Ovary (tissue), 9 donors: ENCODE measurements around the gene NKIRAS2. TPM values are rescaled to one million over a fixed set of nuclear protein-coding genes. Genes with fewer than 3 reads are reported as not detected.

ENCODE experiments used
- DNase-seq, 5 donors: peaks; one replicate each; pipeline ENCODE4 v3.0.0-alpha.2; 2019 to 2020
- H3K27ac ChIP-seq, 2 donors: fragments of 200-600 bp; one replicate each; pipeline versions ENCODE4 v1.5.1 to v1.8.0; 2019 to 2022
- H3K27me3 ChIP-seq: fragments of 200-600 bp; one replicate; pipeline ENCODE4 v1.8.0; 2022
- H3K36me3 ChIP-seq: fragments of 200-600 bp; sonication (generic); one replicate; pipeline ENCODE4 v1.5.1; 2019
- H3K4me1 ChIP-seq: one replicate; pipeline ENCODE4 v1.8.1; 2013; ENCODE audit warnings: mild to moderate bottlenecking, moderate library complexity; ENCODE audit not compliant: insufficient read depth
- H3K4me3 ChIP-seq: fragments of 200-600 bp; sonication (generic); one replicate; pipeline ENCODE4 v1.5.1; 2017
- H3K9me3 ChIP-seq, 2 donors: fragments of 200-600 bp in 1 of 2; sonication (generic) in 1 of 2; one replicate each; pipeline versions ENCODE4 v1.5.1 to v1.8.1; 2013 to 2019; ENCODE audit warnings: mild to moderate bottlenecking in 1 of 2, moderate library complexity in 1 of 2
- EP300 ChIP-seq: sonication (generic); formaldehyde crosslinking; IDR thresholded peaks from one replicate; pipeline ENCODE4 v1.6.1; 2017; ENCODE audit warnings: antibody characterized with exemption
- POLR2A ChIP-seq: fragments of 450-650 bp; IDR thresholded peaks from one replicate; pipeline ENCODE4 v1.6.1; 2017; ENCODE audit warnings: antibody characterized with exemption, mild to moderate bottlenecking, moderate library complexity
- WGBS, 3 donors: extraction: QIAGEN DNeasy Blood & Tissue Kit in 1 of 3; methylation state at CpG; one replicate each; pipeline versions ENCODE4 v1.1.5 to v1.1.7; 2013 to 2017; 5-methylcytosine and 5-hydroxymethylcytosine counted together
- intact Hi-C, 4 donors: fragments of 100-400 bp; cut with DNase I; formaldehyde crosslinking; loops; one replicate each; pipeline versions ENCODE4 v1.11.0 to v1.15.1; 2022 to 2023
- polyA plus RNA-seq, 2 donors: library from polyadenylated mRNA; stranded (reverse); fragments of 200-250 nt in 1 of 2; fragments of 350-450 nt in 1 of 2; fragmentation: Illumina TruSeq in 1 of 2; extraction: RNeasy Lipid Tissue Mini Kit (QIAGEN cat#74804) in 1 of 2; gene quantifications; one replicate each; pipeline ENCODE4 v1.2.3, GENCODE V29; 2013 to 2014
- total RNA-seq, 7 donors: library from RNA; depleted of rRNA in 2 of 7; stranded (reverse); fragments of >200 nt in 2 of 7; fragmentation: NEBNext Ultra II Directional in 3 of 7; extraction: Animal tissue kit (Norgen Biotek cat#: 25700) in 3 of 7; gene quantifications; one replicate each; pipeline versions ENCODE4 v1.1.0 to v1.2.4, GENCODE V29; 2016 to 2023
- TF ChIP-seq, protein P1 (sequence below), 3 donors: fragments of 450-650 bp in 2 of 3; fragments of 200-600 bp in 1 of 3; IDR thresholded peaks; one replicate each; pipeline versions ENCODE4 v1.5.1 to v1.8.0; 2016 to 2022; ENCODE audit warnings: antibody characterized with exemption in 3 of 3, mild to moderate bottlenecking in 1 of 3
- donor health status: DM: no; HTN: no; CAD: no; lungs with moderate emphysema.
- donor health status: DM: no; HTN: no; CAD: no.
- donor health status: Bipolar disorder and iron deficiency.
- donor health status: DM: yes; HTN: yes; CAD: no.
- donor health status: DM: no; HTN: no; CAD: no.
- donor health status: DM: yes; HTN: yes; CAD: no.

Gene NKIRAS2
- total and polyA plus RNA-seq, 9 donors = 11.8 to 27.6 (median 23.9) TPM

- DNase-seq = peak; percentile 63 to 83 (median 78)
- Histone ChIP-seq H3K4me3 (no peak overlapping the region), H3K27ac (no peak overlapping the region), H3K4me1 (no peaks in the 10 kb centered on the region), H3K36me3 (no peaks in the 10 kb centered on the region), H3K27me3 (no peaks in the 10 kb centered on the region), H3K9me3 (no peaks in the 10 kb centered on the region)
- no peak for TF ChIP-seq EP300
- TF ChIP-seq, protein P1, sequence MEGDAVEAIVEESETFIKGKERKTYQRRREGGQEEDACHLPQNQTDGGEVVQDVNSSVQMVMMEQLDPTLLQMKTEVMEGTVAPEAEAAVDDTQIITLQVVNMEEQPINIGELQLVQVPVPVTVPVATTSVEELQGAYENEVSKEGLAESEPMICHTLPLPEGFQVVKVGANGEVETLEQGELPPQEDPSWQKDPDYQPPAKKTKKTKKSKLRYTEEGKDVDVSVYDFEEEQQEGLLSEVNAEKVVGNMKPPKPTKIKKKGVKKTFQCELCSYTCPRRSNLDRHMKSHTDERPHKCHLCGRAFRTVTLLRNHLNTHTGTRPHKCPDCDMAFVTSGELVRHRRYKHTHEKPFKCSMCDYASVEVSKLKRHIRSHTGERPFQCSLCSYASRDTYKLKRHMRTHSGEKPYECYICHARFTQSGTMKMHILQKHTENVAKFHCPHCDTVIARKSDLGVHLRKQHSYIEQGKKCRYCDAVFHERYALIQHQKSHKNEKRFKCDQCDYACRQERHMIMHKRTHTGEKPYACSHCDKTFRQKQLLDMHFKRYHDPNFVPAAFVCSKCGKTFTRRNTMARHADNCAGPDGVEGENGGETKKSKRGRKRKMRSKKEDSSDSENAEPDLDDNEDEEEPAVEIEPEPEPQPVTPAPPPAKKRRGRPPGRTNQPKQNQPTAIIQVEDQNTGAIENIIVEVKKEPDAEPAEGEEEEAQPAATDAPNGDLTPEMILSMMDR (IDR thresholded peaks at IDR 0.05) = peak; percentile 71 to 90 (median 86)
- intact Hi-C loops = loop anchor here (5.0 to 10.0 kb wide), 4 partner anchors 35 to 50 kb away; partner anchors contain the start of gene DHX58 (in 2 of the 4)
- WGBS, 3 donors = 30 to 32% (median 31%) methylated on average over 12 of the region's 12 CpGs
Measured at GRCh38 chr17:42067371-42068091, 47.6 kb downstream of the NKIRAS2 start.

DNA sequence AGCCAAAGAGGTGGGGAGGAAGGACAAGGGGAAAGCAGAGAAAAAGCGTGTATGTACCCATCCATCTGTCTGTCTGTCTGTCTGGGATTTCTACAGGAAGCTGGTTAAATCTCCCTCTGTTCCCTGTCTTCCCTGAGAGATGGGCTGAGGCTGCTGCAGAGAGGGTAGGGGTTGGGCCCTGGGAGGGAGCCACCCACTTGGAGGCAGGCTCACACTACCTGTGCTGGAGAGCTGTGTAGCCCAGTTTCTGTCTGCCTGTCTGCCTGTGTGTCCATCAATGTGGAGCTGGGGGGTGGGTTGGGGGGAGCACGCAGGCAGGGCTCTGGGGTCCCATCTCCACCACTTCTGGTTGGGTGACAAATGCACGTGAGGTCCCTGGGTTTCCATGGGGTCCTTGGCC is 49.1 kb downstream of the NKIRAS2 start:
- Histone ChIP-seq H3K4me1 (no peaks in the 10 kb centered on the region), H3K27ac (no peak overlapping the region), H3K36me3 (no peaks in the 10 kb centered on the region), H3K27me3 (no peaks in the 10 kb centered on the region), H3K4me3 (no peak overlapping the region), H3K9me3 (no peaks in the 10 kb centered on the region)
- intact Hi-C loops = loop anchor here (5.0 to 10.0 kb wide), 4 partner anchors 33 to 48 kb away; partner anchors contain the start of gene DHX58 (in 2 of the 4)
- TF ChIP-seq, protein P1 (IDR thresholded peaks at IDR 0.05) = no peak
- no peak for TF ChIP-seq EP300
- no peak for TF ChIP-seq POLR2A
- WGBS, 3 donors = 83 to 91% (median 86%) methylated on average over 3 of the region's 3 CpGs
- no peak for DNase-seq

GRCh38 chr17:42071810-42072209 is 51.9 kb downstream of the NKIRAS2 start:
- Histone ChIP-seq H3K4me1 (no peaks in the 10 kb centered on the region), H3K27ac (no peak overlapping the region), H3K36me3 (no peaks in the 10 kb centered on the region), H3K27me3 (no peaks in the 10 kb centered on the region), H3K4me3 (no peak overlapping the region), H3K9me3 (no peaks in the 10 kb centered on the region)
- intact Hi-C loops = loop anchor here in 1 of 4 donors (5.0 kb wide), 1 partner anchor 40 kb away; the partner anchor contains the start of gene DHX58
- DNase-seq = no peak
- 23 to 28% (median 25%) methylated on average over 3 of the region's 3 CpGs for WGBS, 3 donors
- TF ChIP-seq, protein P1 (IDR thresholded peaks at IDR 0.05) = no peak
- TF ChIP-seq EP300 (no peak), POLR2A (no peak)

GRCh38 chr17:42072323-42073187 is 52.7 kb downstream of the NKIRAS2 start:
- Histone ChIP-seq H3K36me3 (no peaks in the 10 kb centered on the region), H3K9me3 (no peaks in the 10 kb centered on the region), H3K4me3 (peak overlapping the region; percentile 3), H3K4me1 (no peaks in the 10 kb centered on the region), H3K27me3 (no peaks in the 10 kb centered on the region), H3K27ac (no peak overlapping the region)
- TF ChIP-seq POLR2A (no peak), EP300 (no peak)
- TF ChIP-seq, protein P1 (IDR thresholded peaks at IDR 0.05) = no peak
- intact Hi-C loops = loop anchor here in 1 of 4 donors (5.0 kb wide), 1 partner anchor 40 kb away; the partner anchor contains the start of gene DHX58
- peak in 1 of 5 donors; percentile 45 for DNase-seq
- WGBS, 3 donors = 6 to 14% (median 12%) methylated on average over 38 to 67 of the region's 67 CpGs
